HG03097 (cell line): ENCODE results near the gene DNAJB7.
A peak's percentile ranks its signal among the peaks of the same experiment; 100 is the strongest.
"Not testable (repeated sequence)": the region's sequence is repeated elsewhere in the genome, so short reads cannot be mapped to it uniquely, and the experiment has no call there.

Experiments
- ATAC-seq: cut with Tn5 transposase; IDR thresholded peaks from one replicate; pipeline ENCODE4 v1.9.1; 2021; ENCODE audit not compliant: unreplicated experiment, low FRiP score

Gene DNAJB7

GRCh38 chr22:40862013-40862412 lies at the start of gene DNAJB7:
TSS of gene DNAJB7 (minus strand) at chr22:40862113. CDS start at chr22:40861994, 119 bp downstream.
- no peak for ATAC-seq

DNA sequence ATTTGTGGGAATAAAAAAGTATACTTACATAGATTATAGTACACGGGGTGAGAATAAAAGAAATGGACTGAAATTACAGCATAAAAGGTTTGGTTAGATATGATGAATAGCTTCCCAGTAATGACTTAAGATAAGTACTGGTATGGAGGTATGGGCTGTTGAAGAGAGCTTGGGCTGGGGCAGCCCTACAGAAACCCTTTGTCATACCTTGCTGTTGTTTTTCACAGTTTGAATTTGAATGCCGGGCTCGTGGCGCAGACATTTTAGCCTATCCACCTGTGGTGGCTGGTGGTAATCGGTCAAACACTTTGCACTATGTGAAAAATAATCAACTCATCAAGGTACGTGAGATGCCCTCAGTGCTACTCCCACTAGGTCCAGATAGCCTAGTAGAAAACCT lies 47.0 kb upstream of the DNAJB7 start:
- ATAC-seq: no peak

GRCh38 chr22:40904101-40904500 lies 42.2 kb upstream of the DNAJB7 start:
- ATAC-seq: no peak

- no peak for ATAC-seq
These were observed 37.0 kb upstream of the DNAJB7 start for GRCh38 chr22:40898850-40899357.

DNA sequence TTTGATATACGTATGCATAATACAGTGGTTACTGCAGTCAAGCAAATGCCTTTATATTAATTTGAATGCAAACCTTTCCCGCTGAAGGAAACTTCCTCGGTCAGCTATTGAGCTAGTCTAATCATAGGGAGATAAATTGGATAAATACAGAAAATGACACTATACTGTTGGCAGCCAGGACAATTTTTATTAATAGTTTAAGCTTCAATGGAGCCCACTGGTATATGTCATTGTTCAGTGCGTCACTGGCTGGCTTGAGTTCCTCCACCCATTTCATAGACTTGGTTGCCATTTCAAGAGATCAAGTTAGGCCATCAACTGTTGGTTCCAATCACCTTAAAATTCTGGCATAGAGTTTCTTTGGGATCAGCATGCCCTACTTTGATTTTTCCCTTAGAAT lies 32.5 kb upstream of the DNAJB7 start:
- no peak for ATAC-seq

GRCh38 chr22:40890881-40891280 lies 29.0 kb upstream of the DNAJB7 start:
- ATAC-seq: no peak

DNA sequence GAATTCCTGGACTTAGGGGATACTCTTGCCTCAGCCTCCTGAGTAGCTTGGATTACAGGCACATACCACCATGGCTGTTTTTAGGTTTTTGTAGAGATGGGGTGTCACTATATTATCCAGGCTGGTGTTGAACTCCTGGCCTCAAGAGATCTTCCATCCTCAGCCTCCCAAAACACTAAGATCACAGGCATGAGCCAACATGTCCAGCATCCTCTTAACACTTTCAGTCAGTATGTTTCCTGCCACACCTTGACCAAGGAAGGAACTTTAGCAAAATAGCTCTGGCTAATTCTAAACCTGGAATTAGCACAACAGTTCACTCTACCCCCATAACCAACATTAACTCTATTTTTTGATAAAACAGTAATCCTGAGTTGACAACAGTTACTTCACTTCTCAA lies 27.2 kb upstream of the DNAJB7 start:
- ATAC-seq: no peak

DNA sequence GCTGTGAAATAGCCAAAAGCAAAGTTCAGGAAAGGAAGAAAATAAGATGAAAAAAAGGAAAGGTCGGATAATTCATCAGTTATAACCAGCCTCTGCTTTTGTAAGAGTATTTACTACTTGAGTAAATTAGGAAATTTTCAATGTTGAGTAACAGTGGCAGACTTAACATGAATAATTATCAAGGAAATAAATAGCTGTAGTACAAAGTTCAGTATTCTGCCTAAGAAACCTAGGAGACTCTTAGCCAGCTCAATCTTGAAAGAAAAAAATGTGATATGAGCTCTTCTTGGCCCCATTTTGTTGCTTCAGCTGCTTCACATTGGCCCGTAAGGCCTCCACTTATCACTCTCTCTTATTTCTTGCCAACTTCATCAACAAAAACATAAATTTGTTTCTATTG lies 17.0 kb upstream of the DNAJB7 start:
- no peak for ATAC-seq

GRCh38 chr22:40877488-40877887 lies 15.6 kb upstream of the DNAJB7 start:
- ATAC-seq: no peak

GRCh38 chr22:40876907-40877306 lies 15.0 kb upstream of the DNAJB7 start:
- ATAC-seq: no peak

DNA sequence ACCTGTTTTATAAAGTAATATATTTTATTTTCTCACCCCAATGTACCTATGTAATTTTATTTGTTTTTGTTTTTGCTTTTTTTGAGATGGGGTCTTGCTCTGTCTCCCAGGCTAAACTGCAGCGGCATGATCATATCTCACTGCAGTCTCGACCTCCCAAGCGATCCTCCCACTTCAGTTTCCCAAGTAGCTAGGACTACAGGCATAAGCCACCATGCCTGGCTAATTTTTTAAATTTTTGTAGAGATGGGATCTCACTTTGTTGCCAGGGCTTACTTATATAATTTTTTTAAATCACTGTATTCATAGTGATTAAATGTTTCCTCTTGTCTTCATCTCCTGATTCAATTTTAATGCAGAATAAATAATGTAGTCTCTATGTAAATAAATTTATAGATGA lies 13.2 kb upstream of the DNAJB7 start:
- no peak for ATAC-seq

- ATAC-seq: no peak
These were observed 12.1 kb upstream of the DNAJB7 start for GRCh38 chr22:40874016-40874415.

DNA sequence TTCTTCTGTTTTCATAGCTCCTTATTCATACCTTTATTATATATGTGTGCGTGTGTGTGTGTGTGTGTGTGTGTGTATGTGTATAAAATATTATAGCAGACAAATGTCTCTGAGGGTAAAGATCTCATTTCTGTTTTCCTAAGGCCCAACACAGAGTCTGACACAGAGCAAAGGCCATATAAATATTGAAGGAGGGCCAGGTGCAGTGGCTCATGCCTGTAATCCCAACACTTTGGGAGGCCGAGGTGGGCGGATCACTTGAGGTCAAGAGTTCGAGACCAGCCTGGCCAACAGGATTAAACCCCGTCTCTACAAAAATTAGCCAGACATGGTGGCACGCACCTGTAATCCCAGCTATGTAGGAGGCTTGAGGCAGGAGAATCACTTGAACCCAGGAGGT lies 6.5 kb upstream of the DNAJB7 start:
- not testable (repeated sequence) for ATAC-seq

DNA sequence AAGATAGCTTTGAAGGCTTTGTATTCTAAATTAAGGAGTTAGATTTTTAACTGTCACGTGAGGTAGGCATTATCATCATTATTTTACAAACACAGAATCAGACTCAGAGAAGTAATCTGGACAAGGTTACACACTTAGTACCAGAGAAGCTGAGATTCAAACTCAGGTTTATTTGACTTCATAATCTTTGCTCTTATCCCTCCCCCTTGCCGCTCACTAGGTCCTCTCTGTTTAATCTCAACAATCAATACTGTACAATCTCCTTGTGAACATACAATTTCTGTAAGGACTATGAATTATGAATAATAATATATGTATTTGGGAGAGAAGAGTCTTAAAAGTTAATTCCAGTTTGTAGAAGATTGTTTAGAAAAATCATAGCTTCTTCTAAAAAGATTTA lies 5.2 kb upstream of the DNAJB7 start:
- ATAC-seq: no peak

DNA sequence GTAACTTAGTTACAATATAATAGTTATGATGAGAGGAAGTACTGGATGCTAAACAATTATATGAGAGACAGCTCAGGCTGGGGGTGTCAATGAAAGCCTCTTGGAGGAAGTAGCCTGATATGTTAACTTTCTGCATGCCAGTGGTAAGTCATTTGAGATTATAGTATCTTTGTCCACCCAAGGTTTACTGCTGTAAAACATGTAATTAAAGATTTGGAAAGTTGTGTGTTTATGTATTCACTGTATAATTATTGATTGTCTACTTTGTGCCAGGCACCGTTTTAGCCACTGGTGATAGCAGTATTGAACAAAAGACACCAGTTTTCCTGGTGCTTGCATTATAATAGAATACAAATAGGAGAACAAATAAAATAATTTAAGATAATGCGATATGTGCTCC lies 624 bp upstream of the DNAJB7 start:
- no peak for ATAC-seq

GRCh38 chr22:40857309-40857855 lies 4.5 kb downstream of the DNAJB7 start:
- ATAC-seq: no peak

DNA sequence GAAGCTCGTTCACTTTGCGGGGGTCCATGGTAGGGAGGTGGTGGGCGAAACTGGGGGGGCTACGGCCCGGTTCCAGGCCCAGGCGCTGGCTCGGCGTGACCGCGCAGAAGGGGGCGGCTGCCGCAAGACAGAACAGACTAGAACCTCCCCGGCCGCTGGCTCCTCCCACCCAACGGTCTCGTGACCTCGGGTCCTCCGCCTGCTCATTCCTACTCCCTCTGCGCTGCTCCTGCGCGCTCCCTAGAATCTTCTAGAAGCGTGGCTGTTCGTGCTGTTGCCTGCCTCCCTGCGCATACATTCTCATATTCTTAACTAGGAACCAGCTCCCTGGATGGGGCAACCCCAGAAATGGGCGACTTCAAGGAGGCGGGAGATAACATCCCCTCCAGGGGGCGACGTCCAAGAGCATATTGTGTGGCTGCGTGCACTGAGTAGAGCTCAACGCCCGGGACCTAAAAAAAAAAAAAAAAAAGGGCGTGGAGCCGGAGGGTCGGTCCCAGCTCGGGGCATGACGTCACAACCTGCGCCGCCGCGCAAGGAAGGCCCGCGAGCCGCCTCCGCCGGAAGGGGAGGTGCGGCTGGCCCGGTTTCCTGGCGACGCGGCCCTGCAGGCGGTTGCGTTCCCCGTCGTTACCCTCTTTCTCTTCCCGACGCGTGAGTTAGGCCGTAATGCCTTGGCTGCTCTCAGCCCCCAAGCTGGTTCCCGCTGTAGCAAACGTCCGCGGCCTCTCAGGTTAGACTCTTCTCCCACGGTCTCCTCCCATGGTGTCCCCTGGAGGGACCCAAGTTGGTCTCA lies 5.2 kb downstream of the DNAJB7 start, which contains the start of the genes ST13 and XPNPEP3:
Gene ST13 (minus strand): TSS at position 127 of the 796 bp plus-strand sequence. CDS start 99 bp downstream, at position 28.
Gene XPNPEP3 (plus strand): TSS at position 636 of the 796 bp plus-strand sequence. CDS start 34 bp downstream, at position 670.
- peak; percentile 80 for ATAC-seq

DNA sequence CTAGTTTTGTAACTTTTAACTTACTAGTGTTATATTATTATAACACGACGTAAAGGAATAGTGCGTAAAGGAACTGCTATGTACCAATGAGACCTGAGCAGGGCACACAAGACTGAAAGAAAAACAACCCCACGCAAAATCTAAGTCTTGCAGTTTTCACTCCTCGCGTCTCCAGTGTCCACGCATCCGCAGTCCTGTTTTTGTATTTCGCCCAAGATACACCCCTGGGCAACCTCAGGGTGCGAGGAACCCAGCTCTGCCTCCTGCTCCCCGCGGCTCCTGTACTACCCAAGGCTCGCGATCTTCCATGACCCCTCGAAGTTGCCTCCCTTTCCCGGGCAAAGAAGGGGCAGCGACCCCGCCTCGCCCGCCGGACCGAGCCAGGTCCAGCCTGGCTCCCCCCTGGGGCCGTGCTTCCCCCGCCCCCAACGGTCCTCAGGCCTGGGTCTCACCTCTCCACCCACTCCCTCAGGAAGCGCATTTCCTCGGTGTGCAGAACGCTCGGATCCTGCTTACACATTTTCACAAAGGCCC lies 5.9 kb downstream of the DNAJB7 start:
- ATAC-seq: peak; percentile 15

GRCh38 chr22:40855071-40855978 lies 6.6 kb downstream of the DNAJB7 start:
- ATAC-seq: no peak

GRCh38 chr22:40853961-40854360 lies 8.0 kb downstream of the DNAJB7 start:
- no peak for ATAC-seq

- no peak for ATAC-seq
These were observed 8.6 kb downstream of the DNAJB7 start for GRCh38 chr22:40853333-40853732.
